OCI-LY7 (cell line): Measurements from ENCODE around the gene SLC2A5. TPM values are rescaled to one million over a fixed set of nuclear protein-coding genes. Genes with fewer than 3 reads are reported as not detected.

Source experiments
- BruUV-seq: library from RNA; stranded (reverse); fragments of 400-500 nt; replicated peaks from 2 replicates; lab custom pipeline; 2021; lab: Mats Ljungman, UMichigan
- CTCF ChIA-PET: fragments of 300-600 bp; sonication (Branson Sonifier 250); formaldehyde crosslinking; loops from one replicate; lab custom pipeline; 2022; ENCODE audit warnings: antibody characterized with exemption; ENCODE audit not compliant: unreplicated experiment; lab: Charles Lee
- POLR2A ChIA-PET: fragments of 300-600 bp; sonication (Branson Sonifier 250); formaldehyde crosslinking; loops from one replicate; lab custom pipeline; 2022; ENCODE audit warnings: antibody characterized with exemption; lab: Charles Lee
- DNase-seq: peaks from one replicate; pipeline ENCODE4 v3.0.0-alpha.2; 2015; ENCODE audit warnings: low spot score
- H2AFZ ChIP-seq: fragments of 200-600 bp; sonication (generic), shearing (Covaris generic); 2 replicates; pipeline ENCODE4 v1.6.1; 2014; ENCODE audit warnings: mild to moderate bottlenecking, antibody characterized with exemption, low read length, moderate library complexity
- H3K27ac ChIP-seq: fragments of 200-600 bp; sonication (generic); 2 replicates; pipeline ENCODE4 v1.5.1; 2014; ENCODE audit warnings: mixed run types, low read depth, mild to moderate bottlenecking, moderate library complexity, low read length, inconsistent platforms; ENCODE audit not compliant: poor library complexity, severe bottlenecking
- H3K36me3 ChIP-seq: fragments of 200-600 bp; sonication (generic); 2 replicates; pipeline ENCODE4 v1.6.1; 2014; ENCODE audit warnings: mild to moderate bottlenecking, antibody characterized with exemption, low read length, moderate library complexity, mixed read lengths; ENCODE audit not compliant: insufficient read depth
- H3K4me1 ChIP-seq: fragments of 200-600 bp; sonication (generic); 2 replicates; pipeline ENCODE4 v1.5.1; 2014; ENCODE audit warnings: mild to moderate bottlenecking, low read length; ENCODE audit not compliant: insufficient read depth, poor library complexity, severe bottlenecking
- H3K4me2 ChIP-seq: fragments of 200-600 bp; sonication (generic); 2 replicates; pipeline ENCODE4 v1.6.1; 2014; ENCODE audit warnings: mild to moderate bottlenecking, low read length
- H3K4me3 ChIP-seq: fragments of 200-600 bp; sonication (generic); 2 replicates; pipeline ENCODE4 v1.5.1; 2014; ENCODE audit warnings: mild to moderate bottlenecking, low read depth, low read length; ENCODE audit not compliant: poor library complexity, severe bottlenecking
- H3K79me2 ChIP-seq: fragments of 200-600 bp; sonication (generic); 2 replicates; pipeline ENCODE4 v1.6.1; 2016; ENCODE audit warnings: low read depth, mild to moderate bottlenecking, low read length, moderate library complexity, mixed read lengths; ENCODE audit not compliant: insufficient read depth
- H3K9me2 ChIP-seq: fragments of 200-600 bp; sonication (generic); 2 replicates; pipeline ENCODE4 v1.6.1; 2016; ENCODE audit warnings: mild to moderate bottlenecking, low read length, mixed read lengths; ENCODE audit not compliant: insufficient read depth
- H3K9me3 ChIP-seq: fragments of 200-600 bp; sonication (generic); 2 replicates; pipeline ENCODE4 v1.6.1; 2014; ENCODE audit warnings: mild to moderate bottlenecking, mixed run types, low read length, mixed read lengths
- H4K20me1 ChIP-seq: fragments of 200-600 bp; sonication (generic); 2 replicates; pipeline ENCODE4 v1.6.1; 2014; ENCODE audit warnings: mild to moderate bottlenecking, antibody characterized with exemption, low read length, moderate library complexity, mixed read lengths; ENCODE audit not compliant: insufficient read depth
- EZH2phosphoT487 ChIP-seq: fragments of 200-600 bp; sonication (generic); IDR thresholded peaks from 2 replicates; pipeline ENCODE4 v1.6.1; 2018; ENCODE audit warnings: low read depth, borderline replicate concordance, mild to moderate bottlenecking, mixed run types, antibody characterized with exemption, low read length, moderate library complexity, mixed read lengths
- intact Hi-C: fragments of 100-400 bp; cut with micrococcal nuclease; formaldehyde crosslinking; loops from one replicate; pipeline ENCODE4 v1.10.0; 2022; ENCODE audit not compliant: unreplicated experiment
- total RNA-seq, 2 experiments: library from RNA; depleted of rRNA in 1 of 2; stranded (reverse); fragments of >200 nt in 1 of 2; shearing (Covaris generic) in 1 of 2; gene quantifications; 2 replicates each; pipeline ENCODE4 v1.2.3, GENCODE V29; 2014 to 2022
- TF ChIP-seq, protein P1 (sequence below): fragments of 200-600 bp; sonication (generic); conservative IDR thresholded peaks from 2 replicates; pipeline ENCODE4 v1.5.1; 2014; ENCODE audit warnings: mild to moderate bottlenecking, antibody characterized with exemption, low read length, moderate library complexity, mixed read lengths

The SLC2A5 gene
- total RNA-seq, 2 experiments from 2014 or later = 112 to 183 TPM

DNA sequence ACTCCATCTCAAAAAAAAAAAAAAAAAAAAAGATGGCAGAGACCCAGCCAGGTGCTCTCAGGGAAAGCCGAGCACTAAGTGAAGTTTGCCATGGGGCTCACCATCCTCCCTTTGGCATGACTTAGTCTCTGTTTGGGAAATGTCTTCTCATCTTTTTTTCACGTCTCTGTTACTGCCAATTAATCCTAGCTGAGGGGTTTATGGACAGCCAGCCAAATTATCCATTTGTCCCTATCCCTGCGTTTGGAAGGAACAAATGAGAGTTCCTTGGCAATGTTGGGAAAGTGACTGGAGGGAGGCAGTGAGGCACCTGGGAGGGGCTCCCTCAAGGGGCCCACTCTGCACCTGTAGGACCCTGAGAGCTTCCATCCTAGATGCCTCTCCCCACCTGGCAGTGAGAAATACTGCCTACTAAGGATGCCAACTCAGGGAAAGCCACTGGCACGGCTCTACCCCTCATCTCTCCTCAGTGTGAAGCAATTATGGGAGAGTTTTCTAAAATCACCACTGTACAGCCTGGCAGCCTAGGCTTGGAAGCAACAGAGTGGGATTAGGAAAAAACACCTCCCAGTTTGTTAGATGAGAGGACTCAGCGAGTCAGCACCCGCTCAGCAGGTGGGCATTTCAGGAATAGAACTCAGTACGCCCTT lies 23.4 kb downstream of the SLC2A5 start:
- Histone ChIP-seq H3K4me3 (no peak overlapping the region), H3K79me2 (peaks cover 19% of the 10 kb centered on the region; the same call in 1 of the 2 replicates), H3K4me2 (no peak overlapping the region), H3K27ac (no peak overlapping the region), H3K9me2 (no peaks in the 10 kb centered on the region), H3K9me3 (no peaks in the 10 kb centered on the region), H3K36me3 (peaks cover 99% of the 10 kb centered on the region), H3K4me1 (peaks cover 11% of the 10 kb centered on the region), H2AFZ (no peak overlapping the region), H4K20me1 (0 out of 2 replicates have a peak, but pooled peaks cover 5% of the 10 kb centered on the region)
- BruUV-seq = no TSS peak
- ChIA-PET POLR2A (no interaction called here), CTCF (no interaction called here)
- intact Hi-C loops = no loop called here
- DNase-seq = no peak
- TF ChIP-seq, protein P1, sequence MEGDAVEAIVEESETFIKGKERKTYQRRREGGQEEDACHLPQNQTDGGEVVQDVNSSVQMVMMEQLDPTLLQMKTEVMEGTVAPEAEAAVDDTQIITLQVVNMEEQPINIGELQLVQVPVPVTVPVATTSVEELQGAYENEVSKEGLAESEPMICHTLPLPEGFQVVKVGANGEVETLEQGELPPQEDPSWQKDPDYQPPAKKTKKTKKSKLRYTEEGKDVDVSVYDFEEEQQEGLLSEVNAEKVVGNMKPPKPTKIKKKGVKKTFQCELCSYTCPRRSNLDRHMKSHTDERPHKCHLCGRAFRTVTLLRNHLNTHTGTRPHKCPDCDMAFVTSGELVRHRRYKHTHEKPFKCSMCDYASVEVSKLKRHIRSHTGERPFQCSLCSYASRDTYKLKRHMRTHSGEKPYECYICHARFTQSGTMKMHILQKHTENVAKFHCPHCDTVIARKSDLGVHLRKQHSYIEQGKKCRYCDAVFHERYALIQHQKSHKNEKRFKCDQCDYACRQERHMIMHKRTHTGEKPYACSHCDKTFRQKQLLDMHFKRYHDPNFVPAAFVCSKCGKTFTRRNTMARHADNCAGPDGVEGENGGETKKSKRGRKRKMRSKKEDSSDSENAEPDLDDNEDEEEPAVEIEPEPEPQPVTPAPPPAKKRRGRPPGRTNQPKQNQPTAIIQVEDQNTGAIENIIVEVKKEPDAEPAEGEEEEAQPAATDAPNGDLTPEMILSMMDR = no peak
- no peak for TF ChIP-seq EZH2phosphoT487

DNA sequence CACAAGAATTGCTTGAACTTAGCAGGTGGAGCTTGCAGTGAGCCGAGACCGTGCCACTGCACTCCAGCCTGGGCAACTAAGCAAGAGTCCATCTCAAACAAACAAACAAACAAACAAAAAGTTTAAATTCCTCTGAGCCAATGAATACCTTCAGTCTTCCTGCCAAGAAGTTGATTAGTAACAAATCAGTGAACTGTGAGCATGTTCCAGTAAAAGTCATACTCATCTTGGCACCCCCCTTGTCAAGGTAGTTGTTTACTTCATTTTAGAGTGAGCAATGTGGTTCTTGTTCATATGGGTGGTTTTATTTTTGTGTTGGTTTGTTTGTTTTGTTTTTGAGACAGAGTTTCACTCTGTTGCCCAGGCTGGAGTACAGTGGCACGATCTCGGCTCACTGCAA lies 25.2 kb downstream of the SLC2A5 start:
- peaks cover 99% of the 10 kb centered on the region for H3K36me3 ChIP-seq
- H3K4me2 ChIP-seq = no peak overlapping the region
- ChIA-PET POLR2A (interaction anchor here (0.6 kb wide), 1 partner anchor 497 kb away, joined by 4 read pairs; no protein-coding TSS in a partner anchor), CTCF (no interaction called here)
- H3K27ac ChIP-seq = no peak overlapping the region
- no peaks in the 10 kb centered on the region for H3K9me3 ChIP-seq
- H3K9me2 ChIP-seq = no peaks in the 10 kb centered on the region
- H3K4me1 ChIP-seq = peaks cover 16% of the 10 kb centered on the region
- no peak overlapping the region for H2AFZ ChIP-seq
- no TSS peak for BruUV-seq
- no peak overlapping the region for H3K4me3 ChIP-seq
- peaks cover 8% of the 10 kb centered on the region; the same call in 1 of the 2 replicates for H3K79me2 ChIP-seq
- intact Hi-C loops = no loop called here
- DNase-seq = no peak
- no peaks in the 10 kb centered on the region for H4K20me1 ChIP-seq
- TF ChIP-seq, protein P1 = no peak
- TF ChIP-seq EZH2phosphoT487 = no peak

DNA sequence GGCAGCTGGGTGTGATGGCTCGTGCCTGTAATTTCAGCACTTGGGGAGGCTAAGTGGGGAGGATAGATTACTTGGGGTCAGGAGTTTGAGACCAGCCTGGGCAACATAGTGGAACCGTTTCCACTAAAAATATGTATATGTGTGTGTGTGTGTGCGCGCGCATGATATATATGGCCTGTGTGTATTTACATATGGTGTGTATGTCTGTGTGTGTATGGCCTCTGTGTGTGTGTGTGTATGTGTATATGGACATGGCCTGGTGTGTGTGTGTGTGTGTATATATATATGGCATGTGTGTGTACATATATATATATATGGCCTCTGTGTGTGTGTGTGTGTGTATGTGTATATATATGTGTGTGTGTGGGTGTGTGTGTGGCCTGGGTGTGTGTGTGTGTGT lies 27.2 kb downstream of the SLC2A5 start:
- H3K79me2 ChIP-seq = no peaks in the 10 kb centered on the region
- no peaks in the 10 kb centered on the region for H3K9me3 ChIP-seq
- CTCF ChIA-PET = no interaction called here
- H3K4me3 ChIP-seq = no peak overlapping the region
- intact Hi-C loops = no loop called here
- DNase-seq = no peak
- TF ChIP-seq EZH2phosphoT487 = no peak
- TF ChIP-seq, protein P1 = no peak
- no TSS peak for BruUV-seq
- H3K9me2 ChIP-seq = no peaks in the 10 kb centered on the region
- no peak overlapping the region for H3K27ac ChIP-seq
- POLR2A ChIA-PET = no interaction called here
- no peak overlapping the region for H3K4me2 ChIP-seq
- peaks cover 32% of the 10 kb centered on the region for H3K4me1 ChIP-seq
- no peaks in the 10 kb centered on the region for H4K20me1 ChIP-seq
- H2AFZ ChIP-seq = no peak overlapping the region
- peaks cover 99% of the 10 kb centered on the region for H3K36me3 ChIP-seq
